Activated gamma-delta T cell treated with anti-CD3 and anti-CD28 coated beads, Interleukin-2, amount 50 U/mL, for 16 hours (primary cell): ENCODE measurements around the gene BTG2.
"Not testable (repeated sequence)": the region's sequence is repeated elsewhere in the genome, so short reads cannot be mapped to it uniquely, and the experiment has no call there.

Source experiments
- DNase-seq: peaks from one replicate; pipeline ENCODE4 v3.0.0-alpha.2; 2020; ENCODE audit warnings: low read depth

The BTG2 gene

DNA sequence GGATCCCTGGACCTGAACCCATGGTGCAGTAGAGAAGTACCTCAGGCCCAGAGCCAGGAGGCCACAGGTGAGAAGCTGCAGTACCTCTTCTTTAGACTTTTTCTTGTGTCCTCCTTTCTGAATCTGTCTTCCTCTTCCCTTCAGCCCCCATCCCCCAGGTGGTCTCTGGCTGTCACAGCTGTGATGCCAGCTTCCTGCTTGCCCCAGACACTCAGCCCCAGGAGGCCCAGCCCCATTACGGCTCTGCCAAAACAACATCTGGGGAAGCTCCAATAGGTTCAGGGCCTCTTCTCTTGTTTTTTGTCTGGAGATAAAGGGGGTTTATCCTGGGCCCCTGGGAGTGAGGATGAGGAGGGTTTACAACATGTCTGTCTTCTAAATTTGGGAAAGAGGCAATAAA lies 9.5 kb upstream of the BTG2 start:
- DNase-seq: no peak

DNA sequence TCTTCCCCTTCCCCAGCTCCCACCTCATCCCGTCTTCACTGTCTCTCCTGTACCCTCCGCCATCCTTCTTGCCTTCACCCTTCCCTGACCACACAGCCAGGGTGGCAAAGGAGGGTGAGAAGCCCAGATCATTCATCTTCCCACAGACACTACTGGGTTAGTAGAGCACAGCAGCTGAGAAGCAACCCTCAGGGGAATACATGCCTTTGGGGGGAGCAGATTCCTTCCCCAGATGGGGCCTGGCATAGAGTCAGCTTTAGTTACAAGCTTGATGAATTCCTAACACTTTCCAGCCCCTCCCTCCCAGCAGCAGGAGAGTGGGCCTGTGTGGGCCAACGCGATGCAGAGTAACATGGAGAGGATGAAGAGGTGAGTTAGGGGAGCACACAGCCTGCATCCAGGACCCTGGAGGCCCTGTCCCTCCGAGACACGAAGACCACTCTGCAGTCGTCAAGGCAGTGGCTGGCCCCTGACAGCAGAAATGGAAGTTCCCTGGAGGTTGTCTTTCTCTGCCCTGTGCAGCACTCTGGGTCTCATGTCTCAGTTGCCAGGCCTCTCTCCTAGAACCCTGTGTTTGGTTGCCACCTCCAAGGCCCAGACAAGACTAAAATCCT lies 8.8 kb upstream of the BTG2 start:
- DNase-seq: no peak

DNA sequence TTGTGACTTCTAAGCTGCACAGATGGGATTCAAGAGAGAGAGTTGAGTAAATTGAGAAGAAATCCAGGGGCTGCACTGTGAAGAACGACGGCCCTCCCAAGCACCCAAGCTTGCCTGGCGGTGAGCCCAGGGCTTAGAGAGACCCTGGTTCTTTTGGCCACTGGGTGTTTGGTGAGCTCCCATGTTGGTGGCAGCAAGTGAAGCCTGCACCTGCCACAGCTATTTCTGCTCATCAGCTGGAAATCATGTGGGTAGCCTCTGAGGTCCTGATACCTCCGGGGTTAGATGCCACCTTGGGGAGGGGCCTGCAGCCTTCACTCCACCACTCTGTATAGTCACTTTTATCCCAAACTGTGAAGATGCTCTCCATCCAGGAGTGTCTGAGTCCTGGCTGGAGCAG lies 6.2 kb upstream of the BTG2 start:
- DNase-seq: no peak

DNA sequence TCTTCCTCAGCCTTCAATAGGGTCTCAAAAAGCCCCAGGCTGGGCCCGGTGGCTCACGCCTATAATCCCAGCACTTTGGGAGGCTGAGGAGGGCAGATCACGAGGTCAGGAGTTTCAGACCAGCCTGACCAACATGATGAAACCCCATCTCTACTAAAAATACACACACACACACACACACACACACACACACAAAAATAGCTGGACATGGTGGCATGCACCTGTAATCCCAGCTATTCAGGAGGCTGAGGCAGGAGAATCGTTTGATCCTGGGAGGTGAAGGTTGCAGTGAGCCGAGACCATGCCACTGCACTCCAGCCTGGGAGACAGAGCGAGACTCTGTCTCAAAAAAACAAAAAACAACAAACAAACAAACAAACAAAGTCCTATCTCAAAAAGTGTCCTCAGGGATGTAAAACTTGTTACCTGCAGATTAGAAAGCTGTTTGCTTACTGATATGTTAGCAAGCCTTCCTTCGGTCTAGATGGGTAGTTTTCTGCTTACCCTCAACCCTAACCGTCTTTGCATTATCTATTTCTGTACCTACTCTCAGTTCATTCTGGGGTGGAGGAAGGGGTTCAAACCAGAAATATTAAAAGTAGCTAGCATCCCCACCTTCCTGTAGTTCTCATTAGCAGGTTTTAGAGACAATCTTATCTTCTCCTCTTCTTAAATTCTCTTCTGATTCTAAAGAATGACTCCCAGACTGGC lies 5.4 kb upstream of the BTG2 start:
- DNase-seq: not testable (repeated sequence)

DNA sequence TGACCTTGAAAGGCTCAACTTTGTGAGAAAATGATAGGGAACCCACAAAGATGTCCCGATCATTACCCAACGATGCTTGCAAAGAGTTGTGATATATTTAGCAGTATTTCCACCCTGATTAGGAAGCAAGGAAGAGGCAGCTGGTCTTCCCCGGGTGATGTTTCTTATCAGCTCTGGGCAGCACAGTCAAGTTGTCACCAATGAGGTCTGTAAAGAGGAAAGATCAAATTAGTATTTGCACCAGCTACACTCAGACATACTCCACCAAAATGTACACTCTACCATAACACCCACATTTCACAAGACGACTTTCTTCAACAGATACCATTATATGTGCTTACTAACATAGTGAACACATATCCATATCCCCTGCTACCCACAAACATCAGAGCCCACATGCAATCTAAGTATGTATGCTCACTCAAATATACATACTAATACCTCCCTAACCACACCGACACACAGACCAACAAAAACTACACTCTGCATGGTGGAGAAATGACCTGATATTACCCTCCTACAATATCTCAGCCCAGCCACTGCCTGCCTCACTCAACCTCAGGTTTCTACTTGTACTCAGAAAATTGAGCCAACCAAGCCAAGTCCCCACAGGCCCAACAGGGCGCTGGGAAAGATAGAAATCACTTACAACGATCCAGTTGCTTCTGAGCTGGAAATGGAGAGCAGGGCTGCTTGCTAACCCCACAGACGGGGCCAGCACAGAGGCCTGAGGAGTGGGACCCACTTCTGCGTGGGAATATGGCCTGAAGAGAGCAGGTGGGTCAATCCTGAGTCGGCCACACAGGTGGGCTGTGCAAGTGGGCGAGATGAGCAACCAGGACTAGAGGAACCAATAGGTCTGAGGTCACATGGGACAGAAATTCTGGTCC lies 4.6 kb upstream of the BTG2 start:
- DNase-seq: no peak

DNA sequence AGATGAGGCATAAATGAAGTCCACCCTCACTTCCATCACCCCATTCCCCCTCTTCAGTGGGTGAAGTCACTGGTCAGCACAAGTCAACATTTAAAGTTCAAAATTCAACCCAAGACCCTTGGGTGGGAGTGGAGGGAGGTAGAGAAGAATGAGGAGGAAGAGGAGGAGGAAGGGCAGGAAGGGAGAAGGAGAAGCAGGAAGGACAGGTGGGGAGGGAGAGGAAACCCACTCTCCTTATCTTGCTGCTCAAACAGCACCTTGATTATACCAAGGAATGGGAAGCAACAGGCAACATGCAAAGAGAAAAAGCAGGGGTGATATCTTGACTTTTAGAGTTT lies 4.0 kb upstream of the BTG2 start:
- DNase-seq: no peak

DNA sequence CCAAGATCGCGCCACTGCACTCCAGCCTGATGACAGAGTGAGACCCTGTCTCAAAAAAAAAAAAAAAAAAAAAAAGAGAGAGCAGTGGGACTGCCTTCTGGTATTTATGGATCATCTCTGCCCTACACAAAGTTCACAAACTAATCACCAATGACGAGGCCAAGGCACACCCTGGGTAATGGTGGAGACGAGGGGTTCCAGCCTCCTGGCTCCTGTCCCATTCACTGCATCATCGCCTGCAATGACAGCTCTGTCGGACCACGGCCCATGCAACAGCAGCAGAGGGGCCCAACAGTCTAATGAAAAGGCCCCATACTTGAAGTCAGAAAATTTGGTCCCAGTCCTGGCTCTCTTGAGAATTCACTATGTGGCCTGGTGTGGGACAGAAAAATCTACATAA lies 2.9 kb upstream of the BTG2 start:
- DNase-seq: no peak

DNA sequence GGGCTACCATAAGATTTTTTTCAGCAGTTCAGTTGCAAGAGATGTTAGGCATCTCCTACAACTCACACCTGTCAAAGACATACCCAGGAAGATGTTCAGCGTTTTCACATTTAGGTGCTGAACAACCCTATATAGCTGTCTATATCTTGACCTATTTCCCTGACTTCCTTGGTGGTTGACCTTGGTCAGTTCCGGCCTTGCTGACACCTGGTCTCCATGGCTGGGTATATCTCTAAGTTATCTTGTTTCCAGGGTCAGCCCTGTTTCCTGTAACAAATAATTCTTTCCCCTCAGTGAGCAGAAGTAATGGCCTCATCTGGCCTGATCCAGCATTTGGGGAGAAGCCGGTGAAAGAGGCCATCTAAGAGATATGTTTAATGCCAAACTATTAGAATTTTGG lies 2.4 kb upstream of the BTG2 start:
- no peak for DNase-seq

DNA sequence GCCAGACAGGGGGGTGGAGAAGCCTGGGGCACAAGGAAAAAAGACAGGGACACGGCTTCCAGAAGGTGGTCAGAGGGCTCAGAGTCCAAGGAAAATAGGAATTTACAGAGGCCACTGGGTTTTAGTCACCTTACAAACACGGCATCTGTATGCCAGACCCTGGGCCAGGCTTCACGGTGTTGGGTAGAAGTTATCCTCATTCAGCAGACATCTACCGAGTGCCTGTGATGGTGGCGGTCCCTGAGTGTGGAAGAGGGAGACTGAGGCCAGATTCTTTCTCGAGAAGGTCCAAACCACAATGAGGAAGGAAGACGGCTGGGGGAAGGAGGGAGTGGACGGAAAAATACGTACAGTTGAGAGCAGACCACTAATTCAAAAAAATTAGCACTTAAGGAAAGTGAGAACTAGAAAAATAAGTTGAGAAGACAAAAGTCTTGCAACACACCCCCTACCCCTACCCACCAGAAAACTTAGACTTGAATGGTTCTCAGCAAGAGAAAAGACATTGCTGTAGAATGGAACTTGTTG lies 864 bp upstream of the BTG2 start:
- no peak for DNase-seq

DNA sequence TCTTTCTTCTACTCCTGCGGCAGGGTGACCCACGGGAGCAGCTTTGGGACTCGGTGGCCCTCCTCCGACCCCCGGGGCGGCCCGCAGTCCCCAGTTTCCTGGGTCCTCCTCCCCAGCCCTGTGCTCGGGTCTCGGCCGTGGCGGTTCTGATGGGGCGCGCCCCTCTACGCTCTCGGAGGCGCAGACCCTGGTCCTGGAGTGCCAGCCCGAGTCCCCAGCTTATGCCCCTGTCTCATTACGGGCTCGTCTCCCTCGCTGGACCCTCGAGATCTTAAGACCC lies 430 bp downstream of the BTG2 start:
- DNase-seq: no peak

DNA sequence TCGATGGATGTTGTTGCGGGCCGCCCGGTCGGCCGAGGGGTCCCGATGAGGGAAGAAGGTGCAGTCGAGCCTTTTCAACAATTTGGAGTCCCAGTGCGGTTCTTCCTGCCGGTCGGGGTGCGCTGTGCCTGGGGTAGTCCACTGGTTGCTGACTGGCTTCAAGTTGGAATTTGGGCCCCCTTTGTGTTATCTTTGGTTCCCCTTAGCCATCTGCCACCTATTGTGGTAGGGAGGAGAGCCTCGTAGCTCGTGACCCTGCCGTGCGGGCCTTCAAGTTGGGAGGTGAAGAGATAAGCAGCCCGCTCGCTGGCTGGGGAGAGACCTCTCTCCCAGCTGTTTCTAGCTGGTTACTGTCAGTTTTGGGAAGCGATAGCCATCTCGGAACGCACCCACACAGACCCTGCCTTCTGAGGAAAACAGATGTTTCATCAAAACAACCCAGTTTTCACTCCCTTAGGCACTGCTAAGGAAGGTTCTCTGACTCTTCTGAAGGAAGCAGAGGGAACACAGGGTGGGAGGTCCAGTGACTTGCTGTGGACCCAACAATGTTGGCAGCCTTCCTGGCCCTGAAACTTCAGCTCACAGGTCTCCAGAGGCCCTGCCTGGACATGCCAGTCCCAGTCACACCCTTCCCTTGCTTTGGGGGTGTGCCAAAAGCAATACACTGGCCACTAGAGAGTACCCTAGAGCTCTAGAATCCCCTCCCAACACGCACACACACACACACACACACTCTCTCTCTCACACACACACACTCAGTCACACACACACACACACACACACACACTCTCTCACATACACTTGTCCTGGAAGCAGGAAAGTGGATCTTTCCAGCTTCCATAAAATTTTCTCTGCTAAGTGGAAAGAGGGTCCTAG lies 1.0 kb downstream of the BTG2 start:
- no peak for DNase-seq

DNA sequence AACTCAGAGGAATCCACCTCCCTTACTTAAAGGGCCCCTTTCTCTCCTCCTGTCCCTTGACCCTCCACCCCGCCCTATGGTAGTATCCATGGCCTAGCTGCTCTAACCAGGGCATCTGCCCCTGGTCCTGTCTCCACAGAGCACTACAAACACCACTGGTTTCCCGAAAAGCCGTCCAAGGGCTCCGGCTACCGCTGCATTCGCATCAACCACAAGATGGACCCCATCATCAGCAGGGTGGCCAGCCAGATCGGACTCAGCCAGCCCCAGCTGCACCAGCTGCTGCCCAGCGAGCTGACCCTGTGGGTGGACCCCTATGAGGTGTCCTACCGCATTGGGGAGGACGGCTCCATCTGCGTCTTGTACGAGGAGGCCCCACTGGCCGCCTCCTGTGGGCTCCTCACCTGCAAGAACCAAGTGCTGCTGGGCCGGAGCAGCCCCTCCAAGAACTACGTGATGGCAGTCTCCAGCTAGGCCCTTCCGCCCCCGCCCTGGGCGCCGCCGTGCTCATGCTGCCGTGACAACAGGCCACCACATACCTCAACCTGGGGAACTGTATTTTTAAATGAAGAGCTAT lies 1.7 kb downstream of the BTG2 start:
- DNase-seq: no peak

DNA sequence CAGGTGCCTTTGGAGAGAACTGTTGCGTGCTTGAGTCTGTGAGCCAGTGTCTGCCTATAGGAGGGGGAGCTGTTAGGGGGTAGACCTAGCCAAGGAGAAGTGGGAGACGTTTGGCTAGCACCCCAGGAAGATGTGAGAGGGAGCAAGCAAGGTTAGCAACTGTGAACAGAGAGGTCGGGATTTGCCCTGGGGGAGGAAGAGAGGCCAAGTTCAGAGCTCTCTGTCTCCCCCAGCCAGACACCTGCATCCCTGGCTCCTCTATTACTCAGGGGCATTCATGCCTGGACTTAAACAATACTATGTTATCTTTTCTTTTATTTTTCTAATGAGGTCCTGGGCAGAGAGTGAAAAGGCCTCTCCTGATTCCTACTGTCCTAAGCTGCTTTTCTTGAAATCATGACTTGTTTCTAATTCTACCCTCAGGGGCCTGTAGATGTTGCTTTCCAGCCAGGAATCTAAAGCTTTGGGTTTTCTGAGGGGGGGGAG lies 2.4 kb downstream of the BTG2 start:
- DNase-seq: no peak

DNA sequence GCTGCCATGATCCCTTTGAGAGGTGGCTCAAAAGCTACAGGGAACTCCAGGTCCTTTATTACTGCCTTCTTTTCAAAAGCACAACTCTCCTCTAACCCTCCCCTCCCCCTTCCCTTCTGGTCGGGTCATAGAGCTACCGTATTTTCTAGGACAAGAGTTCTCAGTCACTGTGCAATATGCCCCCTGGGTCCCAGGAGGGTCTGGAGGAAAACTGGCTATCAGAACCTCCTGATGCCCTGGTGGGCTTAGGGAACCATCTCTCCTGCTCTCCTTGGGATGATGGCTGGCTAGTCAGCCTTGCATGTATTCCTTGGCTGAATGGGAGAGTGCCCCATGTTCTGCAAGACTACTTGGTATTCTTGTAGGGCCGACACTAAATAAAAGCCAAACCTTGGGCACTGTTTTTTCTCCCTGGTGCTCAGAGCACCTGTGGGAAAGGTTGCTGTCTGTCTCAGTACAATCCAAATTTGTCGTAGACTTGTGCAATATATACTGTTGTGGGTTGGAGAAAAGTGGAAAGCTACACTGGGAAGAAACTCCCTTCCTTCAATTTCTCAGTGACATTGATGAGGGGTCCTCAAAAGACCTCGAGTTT lies 3.1 kb downstream of the BTG2 start:
- DNase-seq: no peak

DNA sequence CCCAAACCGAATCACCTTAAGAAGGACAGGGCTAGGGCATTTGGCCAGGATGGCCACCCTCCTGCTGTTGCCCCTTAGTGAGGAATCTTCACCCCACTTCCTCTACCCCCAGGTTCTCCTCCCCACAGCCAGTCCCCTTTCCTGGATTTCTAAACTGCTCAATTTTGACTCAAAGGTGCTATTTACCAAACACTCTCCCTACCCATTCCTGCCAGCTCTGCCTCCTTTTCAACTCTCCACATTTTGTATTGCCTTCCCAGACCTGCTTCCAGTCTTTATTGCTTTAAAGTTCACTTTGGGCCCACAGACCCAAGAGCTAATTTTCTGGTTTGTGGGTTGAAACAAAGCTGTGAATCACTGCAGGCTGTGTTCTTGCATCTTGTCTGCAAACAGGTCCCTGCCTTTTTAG lies 3.6 kb downstream of the BTG2 start:
- DNase-seq: no peak

DNA sequence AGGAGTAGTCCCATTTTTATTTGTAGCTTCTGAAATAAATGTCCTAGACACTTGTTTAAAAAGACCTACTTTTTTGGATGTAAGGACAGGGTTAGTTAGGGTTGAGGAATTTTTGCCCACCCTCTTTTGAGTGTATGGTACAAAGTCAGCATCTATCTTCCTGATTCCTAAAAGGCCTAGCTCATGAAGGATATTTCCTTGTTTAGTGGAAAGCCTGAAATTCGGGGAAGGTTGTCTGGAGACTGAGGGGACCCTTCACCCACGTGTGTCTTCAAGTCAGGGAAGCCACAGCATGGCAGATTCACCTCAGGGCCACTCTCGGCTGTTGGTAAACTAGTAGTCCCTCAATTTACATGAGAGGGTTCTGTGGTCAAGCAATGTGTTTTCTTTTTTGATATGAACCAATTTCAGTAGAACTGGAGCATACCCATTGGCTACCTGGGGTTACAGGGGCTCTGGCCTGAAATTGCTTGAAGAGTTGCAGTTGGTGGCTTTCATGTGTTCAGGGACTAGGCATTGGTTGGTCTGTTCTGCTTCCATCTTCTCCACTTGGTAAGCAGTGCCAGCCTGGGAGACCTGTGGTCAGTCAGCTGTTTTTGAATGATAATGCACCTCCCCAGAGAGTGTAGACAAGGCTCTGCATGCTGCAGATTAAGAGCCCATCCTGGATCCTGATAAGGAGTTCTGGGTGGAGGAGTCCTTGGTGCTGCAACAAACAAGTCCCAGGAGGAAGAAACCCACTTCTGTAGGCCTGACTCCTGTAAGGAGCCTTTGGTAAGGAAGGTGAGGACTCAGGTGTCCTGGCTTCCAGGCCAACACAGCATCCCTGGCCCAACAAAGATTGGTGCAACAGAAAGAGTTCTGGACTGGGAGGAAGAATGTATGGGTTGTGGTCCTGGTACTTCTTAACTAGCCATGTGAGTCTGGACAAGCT lies 6.3 kb downstream of the BTG2 start:
- DNase-seq: no peak

DNA sequence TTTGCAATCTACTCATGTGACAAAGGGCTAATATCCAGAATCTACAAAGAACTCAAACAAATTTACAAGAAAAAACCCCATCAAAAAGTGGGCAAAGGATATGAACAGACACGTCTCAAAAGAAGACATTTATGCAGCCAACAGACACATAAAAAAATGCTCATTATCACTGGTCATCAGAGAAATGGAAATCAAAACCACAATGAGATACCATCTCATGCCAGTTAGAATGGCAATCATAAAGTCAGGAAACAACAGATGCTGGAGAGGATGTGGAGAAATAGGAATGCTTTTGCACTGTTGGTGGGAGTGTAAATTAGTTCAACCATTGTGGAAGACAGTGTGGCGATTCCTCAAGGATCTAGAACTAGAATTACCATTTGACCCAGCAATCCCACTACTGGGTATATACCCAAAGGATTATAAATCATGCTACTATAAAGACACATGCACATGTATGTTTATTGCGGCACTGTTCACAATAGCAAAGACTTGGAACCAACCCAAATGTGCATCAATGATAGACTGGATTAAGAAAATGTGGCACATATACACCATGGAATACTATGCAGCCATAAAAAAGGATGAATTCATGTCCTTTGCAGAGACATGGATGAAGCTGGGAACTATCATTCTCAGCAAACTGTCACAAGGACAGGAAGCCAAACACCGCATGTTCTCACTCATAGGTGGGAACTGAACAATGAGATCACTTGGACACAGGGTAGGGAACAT lies 8.9 kb downstream of the BTG2 start:
- DNase-seq: not testable (repeated sequence)

DNA sequence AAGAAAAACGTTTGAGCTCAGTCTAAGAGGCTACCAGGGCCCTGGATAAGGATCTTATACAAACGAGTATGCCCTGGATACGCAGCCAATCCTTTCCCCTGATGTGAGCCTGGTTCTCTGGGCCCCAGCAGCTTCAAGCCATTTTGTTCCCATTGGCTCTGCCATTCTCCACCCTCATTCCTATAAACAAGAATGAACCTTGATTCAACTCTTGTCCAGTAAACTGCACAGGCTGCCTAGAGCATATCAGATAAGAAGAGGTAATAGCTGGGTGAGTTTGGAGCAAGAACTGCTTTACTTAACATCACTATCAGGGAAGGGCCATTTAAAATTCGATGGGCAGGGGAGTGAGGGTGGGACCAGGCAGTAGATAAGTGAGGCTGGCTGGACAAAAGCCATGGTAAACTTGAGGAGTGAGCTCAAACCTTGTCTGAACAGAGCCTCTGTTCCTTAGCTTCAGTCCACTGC lies 11.3 kb downstream of the BTG2 start:
- DNase-seq: no peak
